Panc1 (cell line): ENCODE results near the gene MYO1E. TPM values are rescaled to one million over a fixed set of nuclear protein-coding genes. Genes with fewer than 3 reads are reported as not detected.

Experiments used
- ATAC-seq: fragments of 200-7000 bp; cut with Tn5 transposase; 2 replicates; pipeline ENCODE4 v1.9.1; 2020; ENCODE audit warnings: mild to moderate bottlenecking, moderate library complexity
- BruUV-seq: library from RNA; stranded (reverse); fragments of 400-500 nt; replicated peaks from 2 replicates; lab custom pipeline; 2021; lab: Mats Ljungman, UMichigan
- CTCF ChIA-PET: fragments of 300-600 bp; sonication (Branson Sonifier 250); formaldehyde crosslinking; loops from one replicate; lab custom pipeline; 2022; ENCODE audit warnings: antibody characterized with exemption; lab: Charles Lee
- POLR2A ChIA-PET: fragments of 300-600 bp; sonication (Branson Sonifier 250); formaldehyde crosslinking; loops from one replicate; lab custom pipeline; 2022; ENCODE audit warnings: antibody characterized with exemption; lab: Charles Lee
- DNase-seq: peaks from one replicate; pipeline ENCODE4 v3.0.0-alpha.2; 2010; ENCODE audit warnings: low read depth, low spot score
- H3K27ac ChIP-seq: 2 replicates; pipeline ENCODE4 v1.5.1; 2011; ENCODE audit warnings: mild to moderate bottlenecking, low read length, inconsistent platforms
- H3K27me3 ChIP-seq: fragments of 200-500 bp; sonication (Bioruptor generic); 2 replicates; pipeline ENCODE4 v1.6.0; 2014; ENCODE audit warnings: low read length, inconsistent platforms; ENCODE audit not compliant: control insufficient read depth, insufficient read depth
- H3K36me3 ChIP-seq: fragments of 200-500 bp; sonication (Bioruptor generic); 2 replicates; pipeline ENCODE4 v1.5.1; 2014; ENCODE audit warnings: inconsistent platforms, mild to moderate bottlenecking, low read length, moderate library complexity; ENCODE audit not compliant: control insufficient read depth, insufficient read depth
- H3K4me1 ChIP-seq: 2 replicates; pipeline ENCODE4 v1.5.1; 2011; ENCODE audit warnings: inconsistent platforms, mild to moderate bottlenecking, low read length, moderate library complexity; ENCODE audit not compliant: control insufficient read depth, insufficient read depth
- H3K4me3 ChIP-seq, 2 experiments: 2 replicates each; pipeline ENCODE4 v1.5.1; 2011 to 2012; ENCODE audit warnings: low read depth in 2 of 2, low read length in 2 of 2, mild to moderate bottlenecking in 2 of 2, inconsistent platforms in 1 of 2, moderate library complexity in 1 of 2
- H3K9me3 ChIP-seq: fragments of 200-500 bp; sonication (Bioruptor generic); 2 replicates; pipeline ENCODE4 v1.5.1; 2014; ENCODE audit warnings: low read depth, mild to moderate bottlenecking, inconsistent platforms, low read length, moderate library complexity; ENCODE audit not compliant: control insufficient read depth, insufficient read depth
- POLR2AphosphoS5 ChIP-seq: IDR thresholded peaks from 2 replicates; pipeline ENCODE4 v1.6.1; 2012; ENCODE audit warnings: mild to moderate bottlenecking, low read depth, low read length, moderate library complexity
- SIN3A ChIP-seq: IDR thresholded peaks from 2 replicates; pipeline ENCODE4 v1.6.1; 2012; ENCODE audit warnings: low read depth, mild to moderate bottlenecking, low read length, moderate library complexity, borderline replicate concordance; ENCODE audit not compliant: insufficient read depth
- TCF7L2 ChIP-seq: IDR thresholded peaks from 2 replicates; pipeline ENCODE4 v1.6.1; 2011; ENCODE audit warnings: mild to moderate bottlenecking, low read depth, low read length, inconsistent platforms
- in situ Hi-C: cut with HindIII; loops from 2 replicates; pipeline ENCODE4 v1.10.0; 2016; ENCODE audit warnings: low sequenced_read_pairs, low pct_unique_long_range_greater_than_20kb
- intact Hi-C: fragments of 100-400 bp; cut with micrococcal nuclease; formaldehyde crosslinking; loops from one replicate; pipeline ENCODE4 v1.10.0; 2022; ENCODE audit not compliant: unreplicated experiment
- total RNA-seq: library from RNA; stranded (reverse); gene quantifications from one replicate; pipeline ENCODE4 v1.2.1, GENCODE V29; 2021; ENCODE audit not compliant: unreplicated experiment
- TF ChIP-seq, protein P1 (sequence below): fragments of 450-650 bp; IDR thresholded peaks from 2 replicates; pipeline ENCODE4 v1.5.1; 2017; ENCODE audit warnings: mild to moderate bottlenecking
- TF ChIP-seq, protein P2 (sequence below), 2 experiments: IDR thresholded peaks; 2 replicates each; pipeline ENCODE4 v1.6.1; 2011 to 2012; ENCODE audit warnings: low read depth in 2 of 2, control low read depth in 1 of 2, low read length in 1 of 2, mild to moderate bottlenecking in 1 of 2, moderate library complexity in 1 of 2; ENCODE audit not compliant: insufficient read depth in 1 of 2

The MYO1E gene
- total RNA-seq, 1 experiment from 2014 or later: 161 TPM

DNA sequence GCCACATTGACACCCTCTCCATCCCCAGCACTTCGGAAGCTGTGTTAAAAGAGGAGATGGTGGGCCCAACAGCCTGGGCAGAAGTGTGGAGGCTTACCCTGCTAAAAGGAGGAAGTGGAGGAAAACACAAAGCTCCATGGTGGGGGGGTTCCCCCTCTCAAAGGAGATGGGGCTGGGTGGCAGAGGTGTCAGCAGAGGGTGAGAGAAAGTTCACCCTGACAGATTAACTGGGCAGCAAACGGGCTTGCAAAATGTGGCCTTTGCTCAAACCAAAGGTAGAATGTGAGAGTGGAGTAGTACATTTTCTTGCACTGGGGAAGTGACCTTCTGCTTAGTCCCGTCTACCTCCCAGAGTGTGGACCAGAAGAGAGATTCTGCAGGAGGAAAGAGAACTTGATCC, 44.7 kb downstream of the MYO1E start:
- intact Hi-C loops (no loop called here), in situ Hi-C loops (no loop called here)
- TF ChIP-seq, protein P1, sequence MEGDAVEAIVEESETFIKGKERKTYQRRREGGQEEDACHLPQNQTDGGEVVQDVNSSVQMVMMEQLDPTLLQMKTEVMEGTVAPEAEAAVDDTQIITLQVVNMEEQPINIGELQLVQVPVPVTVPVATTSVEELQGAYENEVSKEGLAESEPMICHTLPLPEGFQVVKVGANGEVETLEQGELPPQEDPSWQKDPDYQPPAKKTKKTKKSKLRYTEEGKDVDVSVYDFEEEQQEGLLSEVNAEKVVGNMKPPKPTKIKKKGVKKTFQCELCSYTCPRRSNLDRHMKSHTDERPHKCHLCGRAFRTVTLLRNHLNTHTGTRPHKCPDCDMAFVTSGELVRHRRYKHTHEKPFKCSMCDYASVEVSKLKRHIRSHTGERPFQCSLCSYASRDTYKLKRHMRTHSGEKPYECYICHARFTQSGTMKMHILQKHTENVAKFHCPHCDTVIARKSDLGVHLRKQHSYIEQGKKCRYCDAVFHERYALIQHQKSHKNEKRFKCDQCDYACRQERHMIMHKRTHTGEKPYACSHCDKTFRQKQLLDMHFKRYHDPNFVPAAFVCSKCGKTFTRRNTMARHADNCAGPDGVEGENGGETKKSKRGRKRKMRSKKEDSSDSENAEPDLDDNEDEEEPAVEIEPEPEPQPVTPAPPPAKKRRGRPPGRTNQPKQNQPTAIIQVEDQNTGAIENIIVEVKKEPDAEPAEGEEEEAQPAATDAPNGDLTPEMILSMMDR: no peak
- TF ChIP-seq TCF7L2 (no peak), POLR2AphosphoS5 (no peak), SIN3A (no peak)
- TF ChIP-seq, protein P2, sequence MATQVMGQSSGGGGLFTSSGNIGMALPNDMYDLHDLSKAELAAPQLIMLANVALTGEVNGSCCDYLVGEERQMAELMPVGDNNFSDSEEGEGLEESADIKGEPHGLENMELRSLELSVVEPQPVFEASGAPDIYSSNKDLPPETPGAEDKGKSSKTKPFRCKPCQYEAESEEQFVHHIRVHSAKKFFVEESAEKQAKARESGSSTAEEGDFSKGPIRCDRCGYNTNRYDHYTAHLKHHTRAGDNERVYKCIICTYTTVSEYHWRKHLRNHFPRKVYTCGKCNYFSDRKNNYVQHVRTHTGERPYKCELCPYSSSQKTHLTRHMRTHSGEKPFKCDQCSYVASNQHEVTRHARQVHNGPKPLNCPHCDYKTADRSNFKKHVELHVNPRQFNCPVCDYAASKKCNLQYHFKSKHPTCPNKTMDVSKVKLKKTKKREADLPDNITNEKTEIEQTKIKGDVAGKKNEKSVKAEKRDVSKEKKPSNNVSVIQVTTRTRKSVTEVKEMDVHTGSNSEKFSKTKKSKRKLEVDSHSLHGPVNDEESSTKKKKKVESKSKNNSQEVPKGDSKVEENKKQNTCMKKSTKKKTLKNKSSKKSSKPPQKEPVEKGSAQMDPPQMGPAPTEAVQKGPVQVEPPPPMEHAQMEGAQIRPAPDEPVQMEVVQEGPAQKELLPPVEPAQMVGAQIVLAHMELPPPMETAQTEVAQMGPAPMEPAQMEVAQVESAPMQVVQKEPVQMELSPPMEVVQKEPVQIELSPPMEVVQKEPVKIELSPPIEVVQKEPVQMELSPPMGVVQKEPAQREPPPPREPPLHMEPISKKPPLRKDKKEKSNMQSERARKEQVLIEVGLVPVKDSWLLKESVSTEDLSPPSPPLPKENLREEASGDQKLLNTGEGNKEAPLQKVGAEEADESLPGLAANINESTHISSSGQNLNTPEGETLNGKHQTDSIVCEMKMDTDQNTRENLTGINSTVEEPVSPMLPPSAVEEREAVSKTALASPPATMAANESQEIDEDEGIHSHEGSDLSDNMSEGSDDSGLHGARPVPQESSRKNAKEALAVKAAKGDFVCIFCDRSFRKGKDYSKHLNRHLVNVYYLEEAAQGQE (IDR thresholded peaks at IDR 0.05; ENCODE audit: insufficient read depth in 1 of 2, low read depth in 2 of 2, low read length in 1 of 2): no peak
- no peak for ATAC-seq
- ChIA-PET POLR2A (no interaction called here), CTCF (no interaction called here)
- H3K4me1 ChIP-seq: peaks cover 38% of the 10 kb centered on the region
- H3K27me3 ChIP-seq: no peaks in the 10 kb centered on the region
- no peak overlapping the region for H3K4me3 ChIP-seq
- no peak for DNase-seq
- H3K9me3 ChIP-seq: no peaks in the 10 kb centered on the region
- H3K27ac ChIP-seq: no peak overlapping the region
- no peaks in the 10 kb centered on the region for H3K36me3 ChIP-seq
- BruUV-seq: no TSS peak

DNA sequence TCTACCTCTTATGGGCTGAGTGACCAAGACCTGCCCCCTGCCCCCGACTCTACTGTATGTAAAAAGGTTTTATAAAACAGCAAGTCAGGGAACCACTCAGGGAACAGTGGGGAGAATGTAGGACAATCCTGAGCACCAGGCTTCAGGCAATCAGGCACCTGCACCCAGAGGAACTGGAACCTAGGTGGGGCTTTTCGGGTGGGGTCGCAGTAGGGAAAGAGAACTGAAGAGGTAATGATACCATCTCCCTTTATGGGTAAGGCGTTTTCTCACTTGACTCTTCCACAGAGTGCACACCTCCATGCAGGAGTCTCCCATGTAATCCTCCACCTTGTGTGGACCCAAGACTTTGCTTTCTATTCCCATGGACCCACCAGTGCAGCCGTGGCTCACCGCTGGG, 45.8 kb downstream of the MYO1E start:
- no peak overlapping the region for H3K4me3 ChIP-seq
- no peaks in the 10 kb centered on the region for H3K9me3 ChIP-seq
- ChIA-PET CTCF (no interaction called here), POLR2A (no interaction called here)
- peaks cover 31% of the 10 kb centered on the region for H3K4me1 ChIP-seq
- ATAC-seq: no peak
- H3K36me3 ChIP-seq: no peaks in the 10 kb centered on the region
- no TSS peak for BruUV-seq
- no peak for DNase-seq
- in situ Hi-C loops (no loop called here), intact Hi-C loops (no loop called here)
- no peaks in the 10 kb centered on the region for H3K27me3 ChIP-seq
- H3K27ac ChIP-seq: no peak overlapping the region
- TF ChIP-seq SIN3A: no peak
- TF ChIP-seq POLR2AphosphoS5: no peak
- TF ChIP-seq, protein P1: no peak
- TF ChIP-seq, protein P2 (IDR thresholded peaks at IDR 0.05; ENCODE audit: insufficient read depth in 1 of 2, low read depth in 2 of 2, low read length in 1 of 2): no peak
- TF ChIP-seq TCF7L2: no peak
